WTC11 (cell line): ENCODE results near the gene ELMO3. TPM values are rescaled to one million over a fixed set of nuclear protein-coding genes. Genes with fewer than 3 reads are reported as not detected.

Experiments
- ATAC-seq: fragments of 200-7000 bp; cut with Tn5 transposase; 2 replicates; pipeline ENCODE4 v1.10.0; 2021; ENCODE audit warnings: mild to moderate bottlenecking, moderate library complexity
- CTCF ChIA-PET: fragments of 300-600 bp; sonication (Branson Sonifier 250); formaldehyde crosslinking; loops from one replicate; lab custom pipeline; 2021; ENCODE audit warnings: antibody characterized with exemption; lab: Charles Lee
- POLR2A ChIA-PET: fragments of 350-600 bp; sonication (Branson Sonifier 250); formaldehyde crosslinking; loops from one replicate; lab custom pipeline; 2021; ENCODE audit warnings: antibody characterized with exemption; lab: Charles Lee
- DNase-seq: peaks from one replicate; pipeline ENCODE4 v3.0.0; 2021; ENCODE audit warnings: low spot score
- H3K27ac Mint-ChIP-seq: 2 replicates; pipeline ENCODE4 v1.8.0; 2021; ENCODE audit warnings: mixed read lengths
- H3K27me3 Mint-ChIP-seq: 2 replicates; pipeline ENCODE4 v1.8.0; 2021; ENCODE audit warnings: low read depth, mild to moderate bottlenecking, moderate library complexity, mixed read lengths
- H3K36me3 Mint-ChIP-seq: 2 replicates; pipeline ENCODE4 v1.8.0; 2021; ENCODE audit warnings: mixed read lengths
- H3K4me1 Mint-ChIP-seq: 2 replicates; pipeline ENCODE4 v1.8.0; 2022; ENCODE audit warnings: mixed read lengths
- H3K4me3 Mint-ChIP-seq: 2 replicates; pipeline ENCODE4 v1.8.0; 2021; ENCODE audit warnings: mild to moderate bottlenecking, moderate library complexity, mixed read lengths
- H3K9me3 Mint-ChIP-seq: 2 replicates; pipeline ENCODE4 v1.8.0; 2021; ENCODE audit warnings: mixed read lengths
- CREM ChIP-seq: sonication (generic); formaldehyde crosslinking; IDR thresholded peaks from 2 replicates; pipeline ENCODE4 v1.8.1; 2022; ENCODE audit warnings: mild to moderate bottlenecking, missing genetic modification reagents, moderate library complexity
- GABPB1 ChIP-seq: sonication (generic); formaldehyde crosslinking; IDR thresholded peaks from 2 replicates; pipeline ENCODE4 v1.8.1; 2023; ENCODE audit warnings: mild to moderate bottlenecking, missing genetic modification reagents
- KAT7 ChIP-seq: sonication (generic); formaldehyde crosslinking; IDR thresholded peaks from 2 replicates; pipeline ENCODE4 v1.8.1; 2023; ENCODE audit warnings: missing genetic modification reagents, mild to moderate bottlenecking, borderline replicate concordance
- NFYB ChIP-seq: sonication (generic); formaldehyde crosslinking; conservative IDR thresholded peaks from 2 replicates; pipeline ENCODE4 v1.8.0; 2022; ENCODE audit warnings: low read depth, missing genetic modification reagents
- NR2C2 ChIP-seq: sonication (generic); formaldehyde crosslinking; IDR thresholded peaks from 2 replicates; pipeline ENCODE4 v1.8.0; 2022; ENCODE audit warnings: mild to moderate bottlenecking, missing genetic modification reagents
- SP1 ChIP-seq: sonication (generic); formaldehyde crosslinking; conservative IDR thresholded peaks from 2 replicates; pipeline ENCODE4 v1.8.1; 2022; ENCODE audit warnings: missing genetic modification reagents
- TCF7 ChIP-seq: sonication (generic); formaldehyde crosslinking; IDR thresholded peaks from 2 replicates; pipeline ENCODE4 v1.8.0; 2022; ENCODE audit warnings: mild to moderate bottlenecking, low read depth, missing genetic modification reagents, moderate library complexity
- ZNF138 ChIP-seq: sonication (generic); formaldehyde crosslinking; conservative IDR thresholded peaks from 2 replicates; pipeline ENCODE4 v1.8.1; 2022; ENCODE audit warnings: mild to moderate bottlenecking, moderate library complexity, missing genetic modification reagents
- ZNF263 ChIP-seq: sonication (generic); formaldehyde crosslinking; IDR thresholded peaks from 2 replicates; pipeline ENCODE4 v1.8.1; 2022; ENCODE audit warnings: low read depth, mild to moderate bottlenecking, moderate library complexity, missing genetic modification reagents
- ZNF396 ChIP-seq: fragments of 250-450 bp; sonication (Bioruptor Pico); IDR thresholded peaks from 2 replicates; pipeline ENCODE4 v1.8.0; 2021; ENCODE audit warnings: mild to moderate bottlenecking, moderate library complexity, borderline replicate concordance
- total RNA-seq: library from RNA; stranded (reverse); gene quantifications from 3 replicates; pipeline ENCODE4 v1.2.3, GENCODE V29; 2021
- TF ChIP-seq, protein P1 (sequence below): sonication (generic); formaldehyde crosslinking; IDR thresholded peaks from 2 replicates; pipeline ENCODE4 v1.8.1; 2023; ENCODE audit warnings: mild to moderate bottlenecking, missing genetic modification reagents
- TF ChIP-seq, protein P2 (sequence below): sonication (generic); formaldehyde crosslinking; IDR thresholded peaks from 2 replicates; pipeline ENCODE4 v1.8.0; 2023; ENCODE audit warnings: mild to moderate bottlenecking, missing genetic modification reagents
- TF ChIP-seq, protein P3 (sequence below): sonication (generic); formaldehyde crosslinking; IDR thresholded peaks from 2 replicates; pipeline ENCODE4 v1.8.1; 2023; ENCODE audit warnings: mild to moderate bottlenecking, missing genetic modification reagents, moderate library complexity
- TF ChIP-seq, protein P4 (sequence below): fragments of 200-600 bp; IDR thresholded peaks from 2 replicates; pipeline ENCODE4 v1.8.0; 2022; ENCODE audit warnings: antibody characterized with exemption
- TF ChIP-seq, protein P5 (sequence below): sonication (generic); formaldehyde crosslinking; IDR thresholded peaks from 2 replicates; pipeline ENCODE4 v1.8.1; 2023; ENCODE audit warnings: mild to moderate bottlenecking, missing genetic modification reagents
- TF ChIP-seq, protein P6 (sequence below): sonication (generic); formaldehyde crosslinking; IDR thresholded peaks from 2 replicates; pipeline ENCODE4 v1.8.0; 2023; ENCODE audit warnings: missing genetic modification reagents, mild to moderate bottlenecking, borderline replicate concordance

ELMO3 gene
- total RNA-seq, 1 experiment from 2014 or later = 13.6 TPM

DNA sequence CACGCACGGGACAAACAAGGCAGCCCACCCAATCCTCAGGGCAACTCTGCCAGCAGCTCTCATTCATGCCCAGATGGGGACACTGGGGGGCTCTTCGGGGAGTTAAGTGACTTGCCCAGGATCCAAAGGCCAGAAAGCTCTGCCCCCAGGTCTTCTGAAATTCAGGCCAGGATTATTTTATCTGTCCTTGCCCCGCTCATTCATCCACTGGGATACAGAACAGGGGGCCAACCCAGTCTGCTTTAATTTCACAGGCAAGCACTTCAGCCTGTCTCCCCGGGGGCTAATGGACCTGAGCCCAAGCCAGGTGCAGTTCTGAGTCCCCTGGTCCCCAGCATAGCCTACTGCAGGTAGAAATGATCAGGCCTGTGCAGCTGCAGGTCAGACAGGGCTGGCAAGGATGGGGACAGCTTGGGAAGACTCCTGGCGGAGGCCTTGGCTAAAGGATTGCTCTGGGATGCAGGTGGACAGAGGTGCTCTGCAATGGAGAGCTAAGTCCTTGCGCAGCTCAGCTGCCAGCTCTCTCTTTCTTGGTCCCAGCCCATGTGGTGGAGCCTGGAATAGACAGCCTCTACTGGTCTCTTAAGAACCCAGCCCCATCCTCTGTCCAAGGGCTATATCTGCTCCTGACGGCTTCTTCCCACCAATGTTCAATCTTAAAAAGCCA, 47.4 kb upstream of the ELMO3 start:
- TF ChIP-seq TCF7 (no peak), ZNF396 (CRISPR knock-in tag) (no peak), ZNF263 (CRISPR knock-in tag) (no peak), GABPB1 (CRISPR knock-in tag) (no peak), KAT7 (CRISPR knock-in tag) (no peak)
- TF ChIP-seq, protein P1, sequence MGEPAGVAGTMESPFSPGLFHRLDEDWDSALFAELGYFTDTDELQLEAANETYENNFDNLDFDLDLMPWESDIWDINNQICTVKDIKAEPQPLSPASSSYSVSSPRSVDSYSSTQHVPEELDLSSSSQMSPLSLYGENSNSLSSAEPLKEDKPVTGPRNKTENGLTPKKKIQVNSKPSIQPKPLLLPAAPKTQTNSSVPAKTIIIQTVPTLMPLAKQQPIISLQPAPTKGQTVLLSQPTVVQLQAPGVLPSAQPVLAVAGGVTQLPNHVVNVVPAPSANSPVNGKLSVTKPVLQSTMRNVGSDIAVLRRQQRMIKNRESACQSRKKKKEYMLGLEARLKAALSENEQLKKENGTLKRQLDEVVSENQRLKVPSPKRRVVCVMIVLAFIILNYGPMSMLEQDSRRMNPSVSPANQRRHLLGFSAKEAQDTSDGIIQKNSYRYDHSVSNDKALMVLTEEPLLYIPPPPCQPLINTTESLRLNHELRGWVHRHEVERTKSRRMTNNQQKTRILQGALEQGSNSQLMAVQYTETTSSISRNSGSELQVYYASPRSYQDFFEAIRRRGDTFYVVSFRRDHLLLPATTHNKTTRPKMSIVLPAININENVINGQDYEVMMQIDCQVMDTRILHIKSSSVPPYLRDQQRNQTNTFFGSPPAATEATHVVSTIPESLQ (CRISPR knock-in tag) = no peak
- TF ChIP-seq, protein P2, sequence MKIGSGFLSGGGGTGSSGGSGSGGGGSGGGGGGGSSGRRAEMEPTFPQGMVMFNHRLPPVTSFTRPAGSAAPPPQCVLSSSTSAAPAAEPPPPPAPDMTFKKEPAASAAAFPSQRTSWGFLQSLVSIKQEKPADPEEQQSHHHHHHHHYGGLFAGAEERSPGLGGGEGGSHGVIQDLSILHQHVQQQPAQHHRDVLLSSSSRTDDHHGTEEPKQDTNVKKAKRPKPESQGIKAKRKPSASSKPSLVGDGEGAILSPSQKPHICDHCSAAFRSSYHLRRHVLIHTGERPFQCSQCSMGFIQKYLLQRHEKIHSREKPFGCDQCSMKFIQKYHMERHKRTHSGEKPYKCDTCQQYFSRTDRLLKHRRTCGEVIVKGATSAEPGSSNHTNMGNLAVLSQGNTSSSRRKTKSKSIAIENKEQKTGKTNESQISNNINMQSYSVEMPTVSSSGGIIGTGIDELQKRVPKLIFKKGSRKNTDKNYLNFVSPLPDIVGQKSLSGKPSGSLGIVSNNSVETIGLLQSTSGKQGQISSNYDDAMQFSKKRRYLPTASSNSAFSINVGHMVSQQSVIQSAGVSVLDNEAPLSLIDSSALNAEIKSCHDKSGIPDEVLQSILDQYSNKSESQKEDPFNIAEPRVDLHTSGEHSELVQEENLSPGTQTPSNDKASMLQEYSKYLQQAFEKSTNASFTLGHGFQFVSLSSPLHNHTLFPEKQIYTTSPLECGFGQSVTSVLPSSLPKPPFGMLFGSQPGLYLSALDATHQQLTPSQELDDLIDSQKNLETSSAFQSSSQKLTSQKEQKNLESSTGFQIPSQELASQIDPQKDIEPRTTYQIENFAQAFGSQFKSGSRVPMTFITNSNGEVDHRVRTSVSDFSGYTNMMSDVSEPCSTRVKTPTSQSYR (CRISPR knock-in tag) = no peak
- DNase-seq (no peak), ATAC-seq (no peak)
- H3K4me3 Mint-ChIP-seq = peak overlapping the region; percentile 75
- peaks cover 65% of the 10 kb centered on the region for H3K27me3 Mint-ChIP-seq
- peaks cover 8% of the 10 kb centered on the region for H3K36me3 Mint-ChIP-seq
- H3K9me3 Mint-ChIP-seq = no peaks in the 10 kb centered on the region
- ChIA-PET POLR2A (interaction anchor here (0.6 to 1.1 kb wide), 3 partner anchors 34 to 194 kb away, joined by 3 read pairs; no protein-coding TSS in a partner anchor), CTCF (interaction anchor here (0.7 to 15.3 kb wide), 23 partner anchors 9 to 248 kb away, joined by 3 to 386 read pairs (median 5); partner anchors contain the start of genes CES3, ELMO3, FBXL8 and FHOD1)
- peaks cover 8% of the 10 kb centered on the region for H3K4me1 Mint-ChIP-seq
- no peak overlapping the region for H3K27ac Mint-ChIP-seq

DNA sequence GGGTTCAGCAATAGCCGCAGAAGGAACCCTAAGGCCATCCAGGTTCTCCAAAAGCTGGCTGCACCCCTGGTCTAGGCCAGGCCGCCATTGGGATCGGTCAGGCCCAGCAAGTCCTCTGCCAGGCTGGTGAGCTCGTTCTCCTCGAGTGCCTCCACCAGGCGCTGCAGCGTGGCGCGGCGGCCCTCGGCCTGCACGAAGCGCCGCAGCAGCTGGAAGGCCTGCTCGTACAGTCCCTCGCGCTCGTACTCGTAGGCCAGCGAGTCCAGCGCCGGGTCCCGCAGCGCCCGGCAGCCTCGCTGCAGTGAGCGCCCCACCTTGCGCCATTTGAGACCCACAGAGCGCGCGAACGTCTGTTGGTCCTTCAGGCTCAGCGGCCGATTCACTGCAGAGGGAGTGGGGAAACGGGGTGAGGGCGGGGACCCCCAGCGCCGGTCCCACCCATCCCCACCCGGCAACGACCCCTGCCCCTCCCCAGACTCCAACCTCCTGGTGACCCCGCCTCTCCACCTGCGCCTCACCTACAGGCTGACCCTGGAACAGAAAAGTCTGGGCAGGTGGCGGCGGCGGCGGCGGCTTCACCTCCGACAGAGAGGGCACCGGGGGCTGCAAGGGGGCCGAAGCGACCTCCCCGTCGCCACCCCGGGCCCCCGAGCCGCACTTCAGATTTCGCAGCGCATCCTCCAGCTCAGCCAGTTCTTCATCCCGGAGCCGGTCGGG, 44.2 kb upstream of the ELMO3 start:
- Mint-ChIP-seq H3K4me1 (peaks cover 19% of the 10 kb centered on the region), H3K9me3 (no peaks in the 10 kb centered on the region), H3K4me3 (peak overlapping the region; percentile 70), H3K27ac (no peak overlapping the region), H3K27me3 (peaks cover 89% of the 10 kb centered on the region), H3K36me3 (no peaks in the 10 kb centered on the region)
- ATAC-seq (no peak), DNase-seq (no peak)
- CTCF ChIA-PET = interaction anchor here (0.5 to 15.3 kb wide), 85 partner anchors 10 to 324 kb away, joined by 3 to 386 read pairs (median 5); partner anchors contain the start of genes CBFB, CES3, E2F4 and ELMO3
- POLR2A ChIA-PET = interaction anchor here (0.5 to 1.2 kb wide), 5 partner anchors 14 to 647 kb away, joined by 3 to 5 read pairs (median 4); no protein-coding TSS in a partner anchor
- TF ChIP-seq, protein P3, sequence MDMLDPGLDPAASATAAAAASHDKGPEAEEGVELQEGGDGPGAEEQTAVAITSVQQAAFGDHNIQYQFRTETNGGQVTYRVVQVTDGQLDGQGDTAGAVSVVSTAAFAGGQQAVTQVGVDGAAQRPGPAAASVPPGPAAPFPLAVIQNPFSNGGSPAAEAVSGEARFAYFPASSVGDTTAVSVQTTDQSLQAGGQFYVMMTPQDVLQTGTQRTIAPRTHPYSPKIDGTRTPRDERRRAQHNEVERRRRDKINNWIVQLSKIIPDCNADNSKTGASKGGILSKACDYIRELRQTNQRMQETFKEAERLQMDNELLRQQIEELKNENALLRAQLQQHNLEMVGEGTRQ (CRISPR knock-in tag) = no peak
- TF ChIP-seq, protein P4, sequence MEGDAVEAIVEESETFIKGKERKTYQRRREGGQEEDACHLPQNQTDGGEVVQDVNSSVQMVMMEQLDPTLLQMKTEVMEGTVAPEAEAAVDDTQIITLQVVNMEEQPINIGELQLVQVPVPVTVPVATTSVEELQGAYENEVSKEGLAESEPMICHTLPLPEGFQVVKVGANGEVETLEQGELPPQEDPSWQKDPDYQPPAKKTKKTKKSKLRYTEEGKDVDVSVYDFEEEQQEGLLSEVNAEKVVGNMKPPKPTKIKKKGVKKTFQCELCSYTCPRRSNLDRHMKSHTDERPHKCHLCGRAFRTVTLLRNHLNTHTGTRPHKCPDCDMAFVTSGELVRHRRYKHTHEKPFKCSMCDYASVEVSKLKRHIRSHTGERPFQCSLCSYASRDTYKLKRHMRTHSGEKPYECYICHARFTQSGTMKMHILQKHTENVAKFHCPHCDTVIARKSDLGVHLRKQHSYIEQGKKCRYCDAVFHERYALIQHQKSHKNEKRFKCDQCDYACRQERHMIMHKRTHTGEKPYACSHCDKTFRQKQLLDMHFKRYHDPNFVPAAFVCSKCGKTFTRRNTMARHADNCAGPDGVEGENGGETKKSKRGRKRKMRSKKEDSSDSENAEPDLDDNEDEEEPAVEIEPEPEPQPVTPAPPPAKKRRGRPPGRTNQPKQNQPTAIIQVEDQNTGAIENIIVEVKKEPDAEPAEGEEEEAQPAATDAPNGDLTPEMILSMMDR = no peak
- TF ChIP-seq, protein P1 (CRISPR knock-in tag) = no peak
- TF ChIP-seq NFYB (0 out of 2 replicates have a peak, but pooled peaks have one; percentile 30), CREM (CRISPR knock-in tag) (no peak), ZNF138 (CRISPR knock-in tag) (no peak), NR2C2 (CRISPR knock-in tag) (0 out of 2 replicates have a peak, but pooled peaks have one; percentile 47), SP1 (CRISPR knock-in tag) (0 out of 2 replicates have a peak, but pooled peaks have one; percentile 26)
- TF ChIP-seq, protein P5, sequence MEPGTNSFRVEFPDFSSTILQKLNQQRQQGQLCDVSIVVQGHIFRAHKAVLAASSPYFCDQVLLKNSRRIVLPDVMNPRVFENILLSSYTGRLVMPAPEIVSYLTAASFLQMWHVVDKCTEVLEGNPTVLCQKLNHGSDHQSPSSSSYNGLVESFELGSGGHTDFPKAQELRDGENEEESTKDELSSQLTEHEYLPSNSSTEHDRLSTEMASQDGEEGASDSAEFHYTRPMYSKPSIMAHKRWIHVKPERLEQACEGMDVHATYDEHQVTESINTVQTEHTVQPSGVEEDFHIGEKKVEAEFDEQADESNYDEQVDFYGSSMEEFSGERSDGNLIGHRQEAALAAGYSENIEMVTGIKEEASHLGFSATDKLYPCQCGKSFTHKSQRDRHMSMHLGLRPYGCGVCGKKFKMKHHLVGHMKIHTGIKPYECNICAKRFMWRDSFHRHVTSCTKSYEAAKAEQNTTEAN = no peak
- TF ChIP-seq, protein P6, sequence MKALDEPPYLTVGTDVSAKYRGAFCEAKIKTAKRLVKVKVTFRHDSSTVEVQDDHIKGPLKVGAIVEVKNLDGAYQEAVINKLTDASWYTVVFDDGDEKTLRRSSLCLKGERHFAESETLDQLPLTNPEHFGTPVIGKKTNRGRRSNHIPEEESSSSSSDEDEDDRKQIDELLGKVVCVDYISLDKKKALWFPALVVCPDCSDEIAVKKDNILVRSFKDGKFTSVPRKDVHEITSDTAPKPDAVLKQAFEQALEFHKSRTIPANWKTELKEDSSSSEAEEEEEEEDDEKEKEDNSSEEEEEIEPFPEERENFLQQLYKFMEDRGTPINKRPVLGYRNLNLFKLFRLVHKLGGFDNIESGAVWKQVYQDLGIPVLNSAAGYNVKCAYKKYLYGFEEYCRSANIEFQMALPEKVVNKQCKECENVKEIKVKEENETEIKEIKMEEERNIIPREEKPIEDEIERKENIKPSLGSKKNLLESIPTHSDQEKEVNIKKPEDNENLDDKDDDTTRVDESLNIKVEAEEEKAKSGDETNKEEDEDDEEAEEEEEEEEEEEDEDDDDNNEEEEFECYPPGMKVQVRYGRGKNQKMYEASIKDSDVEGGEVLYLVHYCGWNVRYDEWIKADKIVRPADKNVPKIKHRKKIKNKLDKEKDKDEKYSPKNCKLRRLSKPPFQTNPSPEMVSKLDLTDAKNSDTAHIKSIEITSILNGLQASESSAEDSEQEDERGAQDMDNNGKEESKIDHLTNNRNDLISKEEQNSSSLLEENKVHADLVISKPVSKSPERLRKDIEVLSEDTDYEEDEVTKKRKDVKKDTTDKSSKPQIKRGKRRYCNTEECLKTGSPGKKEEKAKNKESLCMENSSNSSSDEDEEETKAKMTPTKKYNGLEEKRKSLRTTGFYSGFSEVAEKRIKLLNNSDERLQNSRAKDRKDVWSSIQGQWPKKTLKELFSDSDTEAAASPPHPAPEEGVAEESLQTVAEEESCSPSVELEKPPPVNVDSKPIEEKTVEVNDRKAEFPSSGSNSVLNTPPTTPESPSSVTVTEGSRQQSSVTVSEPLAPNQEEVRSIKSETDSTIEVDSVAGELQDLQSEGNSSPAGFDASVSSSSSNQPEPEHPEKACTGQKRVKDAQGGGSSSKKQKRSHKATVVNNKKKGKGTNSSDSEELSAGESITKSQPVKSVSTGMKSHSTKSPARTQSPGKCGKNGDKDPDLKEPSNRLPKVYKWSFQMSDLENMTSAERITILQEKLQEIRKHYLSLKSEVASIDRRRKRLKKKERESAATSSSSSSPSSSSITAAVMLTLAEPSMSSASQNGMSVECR (CRISPR knock-in tag) = peak; percentile 86
